T-cell (primary cell): ENCODE measurements around the gene PECR. TPM values are rescaled to one million over a fixed set of nuclear protein-coding genes. Genes with fewer than 3 reads are reported as not detected.

Experiments used
- ATAC-seq, 4 experiments: fragments of 200-7000 bp in 3 of 4; fragments of 150-1000 bp in 1 of 4; cut with Tn5 transposase; replicated peaks in 1 of 4; 1 replicate in 3 of 4; 2 replicates in 1 of 4; pipeline ENCODE4 v1.10.0; 2021; ENCODE audit warnings: moderate library complexity in 3 of 4, mild to moderate bottlenecking in 2 of 4, moderate number of reproducible peaks in 1 of 4
- CTCF ChIA-PET, 2 donors: fragments of 300-600 bp; sonication (Branson Sonifier 250); formaldehyde crosslinking; loops; one replicate each; lab custom pipeline; 2022; ENCODE audit warnings: antibody characterized with exemption in 2 of 2; lab: Charles Lee
- POLR2A ChIA-PET, 2 donors: fragments of 300-600 bp; sonication (Branson Sonifier 250); formaldehyde crosslinking; loops; one replicate each; lab custom pipeline; 2022; ENCODE audit warnings: antibody characterized with exemption in 2 of 2; lab: Charles Lee
- DNase-seq, 35 experiments: peaks; one replicate each; pipeline versions ENCODE4 v3.0.0 to v3.0.0-alpha.2; 2013 to 2023
- H3K27ac ChIP-seq: one replicate; pipeline ENCODE4 v1.5.1; 2013; ENCODE audit warnings: low read length
- H3K27me3 ChIP-seq, 2 experiments: replicated peaks in 1 of 2; 1 replicate in 1 of 2; 2 replicates in 1 of 2; pipeline versions ENCODE4 v1.6.1 to v1.7.0; 2013; ENCODE audit warnings: low read length in 1 of 2, mixed read lengths in 1 of 2; ENCODE audit not compliant: control insufficient read depth in 2 of 2, insufficient read depth in 2 of 2; ENCODE audit errors: extremely low read depth in 1 of 2
- H3K36me3 ChIP-seq, 2 donors: 1 replicate in 1 of 2; 2 replicates in 1 of 2; pipeline versions ENCODE4 v1.6.1 to v1.7.0; 2013; ENCODE audit warnings: low read length in 1 of 2; ENCODE audit not compliant: control insufficient read depth in 2 of 2, insufficient read depth in 1 of 2; ENCODE audit errors: extremely low read depth in 1 of 2
- H3K4me1 ChIP-seq, 2 experiments: 1 replicate in 1 of 2; 2 replicates in 1 of 2; pipeline versions ENCODE4 v1.6.1 to v1.7.0; 2013; ENCODE audit warnings: low read length in 2 of 2, mixed read lengths in 1 of 2; ENCODE audit not compliant: insufficient read depth in 2 of 2, control insufficient read depth in 1 of 2; ENCODE audit errors: extremely low read depth in 1 of 2
- H3K4me3 ChIP-seq, 2 donors: 1 replicate in 1 of 2; 2 replicates in 1 of 2; pipeline versions ENCODE4 v1.5.1 to v1.7.0; 2013; ENCODE audit warnings: mild to moderate bottlenecking in 2 of 2, low read length in 1 of 2, moderate library complexity in 1 of 2; ENCODE audit not compliant: control insufficient read depth in 1 of 2; ENCODE audit errors: extremely low read depth in 1 of 2
- H3K9me3 ChIP-seq: 2 replicates; pipeline ENCODE4 v1.7.0; 2013
- H3K27ac Mint-ChIP-seq, 2 donors: one replicate each; pipeline ENCODE4 v1.8.0; 2020 to 2021; ENCODE audit warnings: mild to moderate bottlenecking in 2 of 2, mixed read lengths in 2 of 2
- H3K27me3 Mint-ChIP-seq, 2 donors: one replicate each; pipeline ENCODE4 v1.8.0; 2021 to 2022; ENCODE audit warnings: mixed read lengths in 2 of 2
- H3K36me3 Mint-ChIP-seq: one replicate; pipeline ENCODE4 v1.8.0; 2021; ENCODE audit warnings: mixed read lengths
- H3K4me1 Mint-ChIP-seq, 3 donors: one replicate each; pipeline ENCODE4 v1.8.0; 2020 to 2022; ENCODE audit warnings: mixed read lengths in 3 of 3, mild to moderate bottlenecking in 1 of 3
- H3K4me3 Mint-ChIP-seq, 3 donors: one replicate each; pipeline ENCODE4 v1.8.0; 2020 to 2022; ENCODE audit warnings: mild to moderate bottlenecking in 3 of 3, mixed read lengths in 3 of 3, moderate library complexity in 3 of 3
- H3K9me3 Mint-ChIP-seq, 3 donors: one replicate each; pipeline ENCODE4 v1.8.0; 2020 to 2022; ENCODE audit warnings: mixed read lengths in 3 of 3
- WGBS: methylation state at CpG from one replicate; pipeline ENCODE4 v1.1.5; 2013; ENCODE audit warnings: missing lambda C conversion rate; ENCODE audit not compliant: insufficient coverage; 5-methylcytosine and 5-hydroxymethylcytosine counted together
- total RNA-seq, 35 experiments: library from RNA in 6 of 35; stranded (reverse) in 6 of 35; fragments of 120-200 nt in 1 of 35; gene quantifications; one replicate each; pipeline versions ENCODE4 v1.2.1 to v1.2.4 and lab custom pipeline; 2013 to 2026

Gene PECR
- total RNA-seq, 5 donors from 2014 or later (not counting 1 experiment from before 2014, with no cell fraction given), result 17.4 to 26.2 (median 20.6) TPM

GRCh38 chr2:216074380-216074779 is 7.2 kb downstream of the PECR start:
- WGBS, result no CpG with 5 or more reads among the region's 1 CpG
- ATAC-seq (no peak), DNase-seq (no peak)
- no peaks in the 10 kb centered on the region for H3K9me3 ChIP-seq
- Mint-ChIP-seq H3K4me1 (peaks cover 30 to 39% (median 32%) of the 10 kb centered on the region in 3 donors), H3K27ac (peak overlapping the region in 1 of 2 donors; percentile 73), H3K27me3 (no peaks in the 10 kb centered on the region), H3K36me3 (peaks cover 41% of the 10 kb centered on the region), H3K9me3 (no peaks in the 10 kb centered on the region), H3K4me3 (peak overlapping the region in 1 of 3 donors; percentile 12)
- peaks cover 6 to 19% of the 10 kb centered on the region in 2 experiments for H3K4me1 ChIP-seq
- peaks cover 0 to 7% of the 10 kb centered on the region in 2 donors for H3K36me3 ChIP-seq
- ChIA-PET POLR2A (interaction anchor here in 1 of 2 donors (0.6 kb wide), 1 partner anchor 26 kb away, joined by 11 read pairs; no protein-coding TSS in a partner anchor), CTCF (interaction anchor here in 1 of 2 donors (1.8 kb wide), 1 partner anchor 16 kb away, joined by 4 read pairs; no protein-coding TSS in a partner anchor)
- H3K4me3 ChIP-seq, result no peak overlapping the region
- no peak overlapping the region for H3K27ac ChIP-seq
- H3K27me3 ChIP-seq, result no peaks in the 10 kb centered on the region

- H3K9me3 ChIP-seq, result no peaks in the 10 kb centered on the region
- no peaks in the 10 kb centered on the region for H3K27me3 ChIP-seq
- peaks cover 6 to 16% of the 10 kb centered on the region in 2 experiments for H3K4me1 ChIP-seq
- no peak overlapping the region for H3K27ac ChIP-seq
- peaks cover 41% of the 10 kb centered on the region for H3K36me3 Mint-ChIP-seq
- no peaks in the 10 kb centered on the region for H3K27me3 Mint-ChIP-seq
- peaks cover 35 to 41% (median 36%) of the 10 kb centered on the region in 3 donors for H3K4me1 Mint-ChIP-seq
- H3K9me3 Mint-ChIP-seq, result no peaks in the 10 kb centered on the region
- DNase-seq, result no peak
- H3K27ac Mint-ChIP-seq, result peak overlapping the region; percentile 44 to 72
- ATAC-seq, result no peak
- H3K36me3 ChIP-seq, result peaks cover 0 to 7% of the 10 kb centered on the region in 2 donors
- H3K4me3 ChIP-seq, result no peak overlapping the region
- POLR2A ChIA-PET, result interaction anchor here in 1 of 2 donors (0.6 kb wide), 1 partner anchor 25 kb away, joined by 11 read pairs; no protein-coding TSS in a partner anchor
- peak overlapping the region in 1 of 3 donors; percentile 12 for H3K4me3 Mint-ChIP-seq
- CTCF ChIA-PET, result interaction anchor here in 1 of 2 donors (1.8 kb wide), 1 partner anchor 15 kb away, joined by 4 read pairs; no protein-coding TSS in a partner anchor
These were observed 7.8 kb downstream of the PECR start for GRCh38 chr2:216073773-216074172.

GRCh38 chr2:216072473-216072872 is 9.1 kb downstream of the PECR start:
- H3K27ac Mint-ChIP-seq, result no peak overlapping the region
- DNase-seq (no peak), ATAC-seq (no peak)
- H3K27ac ChIP-seq, result no peak overlapping the region
- no peaks in the 10 kb centered on the region for H3K9me3 Mint-ChIP-seq
- peaks cover 0 to 7% of the 10 kb centered on the region in 2 donors for H3K36me3 ChIP-seq
- ChIA-PET POLR2A (interaction anchor here in 1 of 2 donors (0.5 kb wide), 1 partner anchor 36 kb away, joined by 3 read pairs; the partner anchor contains the start of gene XRCC5), CTCF (interaction anchor here in 1 of 2 donors (0.5 to 0.7 kb wide), 2 partner anchors 40 to 618 kb away, joined by 3 read pairs; no protein-coding TSS in a partner anchor)
- H3K4me1 Mint-ChIP-seq, result peaks cover 38 to 46% (median 44%) of the 10 kb centered on the region in 3 donors
- H3K9me3 ChIP-seq, result no peaks in the 10 kb centered on the region
- H3K4me3 ChIP-seq, result no peak overlapping the region
- peaks cover 8 to 18% of the 10 kb centered on the region in 2 experiments for H3K4me1 ChIP-seq
- H3K4me3 Mint-ChIP-seq, result no peak overlapping the region
- H3K36me3 Mint-ChIP-seq, result peaks cover 45% of the 10 kb centered on the region
- no peaks in the 10 kb centered on the region for H3K27me3 ChIP-seq
- H3K27me3 Mint-ChIP-seq, result no peaks in the 10 kb centered on the region

- no peak for DNase-seq
- Mint-ChIP-seq H3K36me3 (peaks cover 46% of the 10 kb centered on the region), H3K4me3 (no peak overlapping the region), H3K4me1 (peaks cover 38 to 47% (median 45%) of the 10 kb centered on the region in 3 donors), H3K27me3 (no peaks in the 10 kb centered on the region), H3K27ac (no peak overlapping the region), H3K9me3 (no peaks in the 10 kb centered on the region)
- no peak for ATAC-seq
- H3K9me3 ChIP-seq, result no peaks in the 10 kb centered on the region
- no peak overlapping the region for H3K4me3 ChIP-seq
- no peak overlapping the region for H3K27ac ChIP-seq
- ChIA-PET POLR2A (interaction anchor here in 1 of 2 donors (0.6 kb wide), 1 partner anchor 56 kb away, joined by 3 read pairs; no protein-coding TSS in a partner anchor), CTCF (interaction anchor here in 1 of 2 donors (1.4 kb wide), 1 partner anchor 13 kb away, joined by 5 read pairs; no protein-coding TSS in a partner anchor)
- WGBS, result 90% methylated on average over 6 of the region's 12 CpGs
- peaks cover 0 to 7% of the 10 kb centered on the region in 2 donors for H3K36me3 ChIP-seq
- peaks cover 8 to 18% of the 10 kb centered on the region in 2 experiments for H3K4me1 ChIP-seq
- H3K27me3 ChIP-seq, result no peaks in the 10 kb centered on the region
These were observed 10.3 kb downstream of the PECR start for GRCh38 chr2:216071111-216071851.

GRCh38 chr2:216070195-216070594 is 11.4 kb downstream of the PECR start:
- no peak overlapping the region for H3K4me3 ChIP-seq
- no peak overlapping the region for H3K27ac Mint-ChIP-seq
- H3K36me3 Mint-ChIP-seq, result peaks cover 44% of the 10 kb centered on the region
- ChIA-PET CTCF (interaction anchor here (0.6 to 1.4 kb wide), 5 partner anchors 11 to 400 kb away, joined by 3 to 5 read pairs (median 4); no protein-coding TSS in a partner anchor), POLR2A (no interaction called here)
- WGBS, result 100% methylated on average over 1 of the region's 6 CpGs
- peaks cover 8 to 16% of the 10 kb centered on the region in 2 experiments for H3K4me1 ChIP-seq
- DNase-seq (no peak), ATAC-seq (no peak)
- H3K9me3 Mint-ChIP-seq, result no peaks in the 10 kb centered on the region
- peaks cover 0 to 14% of the 10 kb centered on the region in 2 donors for H3K36me3 ChIP-seq
- H3K4me3 Mint-ChIP-seq, result no peak overlapping the region
- H3K27ac ChIP-seq, result no peak overlapping the region
- H3K4me1 Mint-ChIP-seq, result peaks cover 28 to 38% (median 34%) of the 10 kb centered on the region in 3 donors
- no peaks in the 10 kb centered on the region for H3K27me3 ChIP-seq
- H3K27me3 Mint-ChIP-seq, result no peaks in the 10 kb centered on the region
- no peaks in the 10 kb centered on the region for H3K9me3 ChIP-seq

- H3K27me3 Mint-ChIP-seq, result no peaks in the 10 kb centered on the region
- no peak overlapping the region for H3K27ac Mint-ChIP-seq
- Histone ChIP-seq H3K36me3 (peaks cover 0 to 25% of the 10 kb centered on the region in 2 donors), H3K27me3 (no peaks in the 10 kb centered on the region), H3K4me3 (no peak overlapping the region), H3K9me3 (no peaks in the 10 kb centered on the region), H3K27ac (no peak overlapping the region), H3K4me1 (peaks cover 5 to 7% of the 10 kb centered on the region in 2 experiments)
- ChIA-PET CTCF (interaction anchor here in 1 of 2 donors (1.5 kb wide), 1 partner anchor 41 kb away, joined by 6 read pairs; no protein-coding TSS in a partner anchor), POLR2A (interaction anchor here in 1 of 2 donors (0.5 to 0.6 kb wide), 2 partner anchors 49 to 97 kb away, joined by 3 read pairs; no protein-coding TSS in a partner anchor)
- DNase-seq (no peak), ATAC-seq (no peak)
- no peaks in the 10 kb centered on the region for H3K9me3 Mint-ChIP-seq
- no peak overlapping the region for H3K4me3 Mint-ChIP-seq
- peaks cover 36% of the 10 kb centered on the region for H3K36me3 Mint-ChIP-seq
- 89% methylated on average over 1 of the region's 2 CpGs for WGBS
- peaks cover 16 to 26% (median 23%) of the 10 kb centered on the region in 3 donors for H3K4me1 Mint-ChIP-seq
These were observed 12.6 kb downstream of the PECR start for GRCh38 chr2:216069028-216069427.
